GM18858 (cell line): ENCODE results near the gene FBXO17.
"Not testable (repeated sequence)": the region's sequence is repeated elsewhere in the genome, so short reads cannot be mapped to it uniquely, and the experiment has no call there.

Experiments used
- ATAC-seq: cut with Tn5 transposase; IDR thresholded peaks from one replicate; pipeline ENCODE4 v1.9.1; 2021; ENCODE audit not compliant: unreplicated experiment

The FBXO17 gene

GRCh38 chr19:38945562-38946228 is 29.8 kb downstream of the FBXO17 start:
- no peak for ATAC-seq

- no peak for ATAC-seq
Measured at GRCh38 chr19:38944981-38945506, 30.5 kb downstream of the FBXO17 start.

GRCh38 chr19:38942471-38943181 is 32.9 kb downstream of the FBXO17 start:
- ATAC-seq = no peak

- ATAC-seq = no peak
Measured at GRCh38 chr19:38941979-38942378, 33.6 kb downstream of the FBXO17 start.

- not testable (repeated sequence) for ATAC-seq
Measured at GRCh38 chr19:38941466-38941865, 34.1 kb downstream of the FBXO17 start.

GRCh38 chr19:38939957-38940356 is 35.6 kb downstream of the FBXO17 start:
- no peak for ATAC-seq

GRCh38 chr19:38933544-38933943 is 42.0 kb downstream of the FBXO17 start:
- no peak for ATAC-seq

GRCh38 chr19:38932425-38933179 is 42.9 kb downstream of the FBXO17 start:
- no peak for ATAC-seq

GRCh38 chr19:38931521-38931793 is 44.1 kb downstream of the FBXO17 start:
- no peak for ATAC-seq

GRCh38 chr19:38930776-38931520 is 44.6 kb downstream of the FBXO17 start, which contains the start of gene MRPS12:
Gene MRPS12 (plus strand): TSS chr19:38930944. CDS start chr19:38931295, 351 bp downstream.
- peak; percentile 80 for ATAC-seq

- ATAC-seq = peak; percentile 56
Measured at GRCh38 chr19:38929929-38930775, 45.4 kb downstream of the FBXO17 start, which contains the start of gene SARS2. Gene SARS2 (minus strand): TSS chr19:38930763. CDS start chr19:38930736, 27 bp downstream.

GRCh38 chr19:38928391-38929001 is 47.0 kb downstream of the FBXO17 start:
- ATAC-seq = no peak

GRCh38 chr19:38924388-38924787 is 51.2 kb downstream of the FBXO17 start:
- no peak for ATAC-seq

GRCh38 chr19:38922482-38922881 is 53.1 kb downstream of the FBXO17 start:
- no peak for ATAC-seq

- ATAC-seq = no peak
Measured at GRCh38 chr19:38921420-38922274, 53.9 kb downstream of the FBXO17 start.

- ATAC-seq = no peak
Measured at GRCh38 chr19:38920602-38921419, 54.7 kb downstream of the FBXO17 start.

- no peak for ATAC-seq
Measured at GRCh38 chr19:38919837-38920601, 55.5 kb downstream of the FBXO17 start.
